ENCODE results near the gene CHRNB4. TPM values are rescaled to one million over a fixed set of nuclear protein-coding genes. Genes with fewer than 3 reads are reported as not detected.
"Not testable (repeated sequence)": the region's sequence is repeated elsewhere in the genome, so short reads cannot be mapped to it uniquely, and the experiment has no call there.

Gene CHRNB4
- total RNA-seq, 1 donor from 2014 or later, result not detected

GRCh38 chr15:78617076-78617475, 23.9 kb downstream of the CHRNB4 start:
- DNase-seq (ENCODE audit: low spot score in 2 of 2), result no peak

GRCh38 chr15:78616506-78616905, 24.5 kb downstream of the CHRNB4 start:
- no peaks in the 10 kb centered on the region for H3K36me3 ChIP-seq
- no peak for TF ChIP-seq CTCF (IDR thresholded peaks at IDR 0.05)
- no peaks in the 10 kb centered on the region for H3K9me3 ChIP-seq
- H3K27me3 ChIP-seq, result peaks cover 13% of the 10 kb centered on the region
- no peak overlapping the region for H3K4me3 ChIP-seq
- no peak for DNase-seq (ENCODE audit: low spot score in 2 of 2)
- intact Hi-C loops (cut with DNase I), result loop anchor here (5.0 kb wide), 1 partner anchor 566 kb away; no protein-coding TSS in a partner anchor
- no peak overlapping the region for H3K27ac ChIP-seq
- peaks cover 0 to 11% of the 10 kb centered on the region in 2 donors for H3K4me1 ChIP-seq

More at GRCh38 chr15:78617076-78617475, 23.9 kb downstream of the CHRNB4 start:
- TF ChIP-seq CTCF (IDR thresholded peaks at IDR 0.05), result no peak
- no peak overlapping the region for H3K4me3 ChIP-seq
- H3K9me3 ChIP-seq, result no peaks in the 10 kb centered on the region
- H3K27me3 ChIP-seq, result peaks cover 13% of the 10 kb centered on the region
- no peaks in the 10 kb centered on the region for H3K36me3 ChIP-seq
- intact Hi-C loops (cut with DNase I), result loop anchor here (5.0 kb wide), 1 partner anchor 565 kb away; no protein-coding TSS in a partner anchor
- H3K27ac ChIP-seq, result no peak overlapping the region
- peaks cover 0 to 11% of the 10 kb centered on the region in 2 donors for H3K4me1 ChIP-seq

GRCh38 chr15:78615151-78615589, 25.8 kb downstream of the CHRNB4 start:
- intact Hi-C loops (cut with DNase I), result loop anchor here (5.0 kb wide), 1 partner anchor 567 kb away; no protein-coding TSS in a partner anchor
- Histone ChIP-seq H3K4me1 (peaks cover 0 to 7% of the 10 kb centered on the region in 2 donors), H3K9me3 (no peaks in the 10 kb centered on the region), H3K36me3 (no peaks in the 10 kb centered on the region), H3K27me3 (peaks cover 13% of the 10 kb centered on the region), H3K4me3 (no peak overlapping the region), H3K27ac (no peak overlapping the region)
- DNase-seq (ENCODE audit: low spot score in 2 of 2), result no peak
- no peak for TF ChIP-seq CTCF (IDR thresholded peaks at IDR 0.05)

GRCh38 chr15:78614021-78614420, 27.0 kb downstream of the CHRNB4 start:
- H3K27ac ChIP-seq, result no peak overlapping the region
- H3K9me3 ChIP-seq, result no peaks in the 10 kb centered on the region
- TF ChIP-seq CTCF (IDR thresholded peaks at IDR 0.05), result no peak
- peaks cover 0 to 4% of the 10 kb centered on the region in 2 donors for H3K4me1 ChIP-seq
- no peak for DNase-seq (ENCODE audit: low spot score in 2 of 2)
- intact Hi-C loops (cut with DNase I), result no loop called here
- H3K36me3 ChIP-seq, result no peaks in the 10 kb centered on the region
- peaks cover 2% of the 10 kb centered on the region for H3K27me3 ChIP-seq
- no peak overlapping the region for H3K4me3 ChIP-seq

- H3K27ac ChIP-seq; DNase-seq (ENCODE audit: low spot score in 2 of 2); H3K4me3 ChIP-seq; H3K36me3 ChIP-seq; intact Hi-C loops (cut with DNase I); H3K27me3 ChIP-seq; H3K4me1 ChIP-seq; H3K9me3 ChIP-seq: not testable (repeated sequence)
These were observed 31.5 kb downstream of the CHRNB4 start for GRCh38 chr15:78609551-78609950.

- Histone ChIP-seq H3K27ac (no peak overlapping the region), H3K4me3 (no peak overlapping the region), H3K27me3 (no peaks in the 10 kb centered on the region), H3K36me3 (no peaks in the 10 kb centered on the region), H3K9me3 (no peaks in the 10 kb centered on the region), H3K4me1 (no peaks in the 10 kb centered on the region)
- DNase-seq (ENCODE audit: low spot score in 2 of 2), result no peak
- TF ChIP-seq CTCF (IDR thresholded peaks at IDR 0.05), result no peak
- intact Hi-C loops (cut with DNase I), result no loop called here
These were observed 35.3 kb downstream of the CHRNB4 start for GRCh38 chr15:78605680-78606079.

All from ascending aorta (tissue), 2 donors.